ENCODE results near the gene CLRN2.

GRCh38 chr4:17544205-17544604 lies 29.2 kb downstream of the CLRN2 start:
- no peak for TF ChIP-seq CTCF (IDR thresholded peaks at IDR 0.05 in 2 of 3, conservative IDR thresholded peaks at IDR 0.05 in 1 of 3; ENCODE audit: control insufficient read depth in 2 of 3, extremely low read depth in 1 of 3, insufficient read depth in 1 of 3, low read depth in 3 of 3, low read length in 3 of 3)
- no peak for TF ChIP-seq NFXL1 (IDR thresholded peaks at IDR 0.05; ENCODE audit: borderline replicate concordance)
- no peak for TF ChIP-seq KAT2A (conservative IDR thresholded peaks at IDR 0.05; ENCODE audit: control insufficient read depth, low read depth, low read length)
- TF ChIP-seq EP300 (IDR thresholded peaks at IDR 0.05; ENCODE audit: borderline replicate concordance in 1 of 2, control insufficient read depth in 1 of 2, low read depth in 2 of 2, low read length in 2 of 2): no peak
- no peak for TF ChIP-seq MTA2 (IDR thresholded peaks at IDR 0.05; ENCODE audit: low read depth)
- no peak for TF ChIP-seq MXI1 (IDR thresholded peaks at IDR 0.05; ENCODE audit: low read depth, low read length)
- TF ChIP-seq POLR2AphosphoS5 (IDR thresholded peaks at IDR 0.05; ENCODE audit: low read length): no peak
- TF ChIP-seq KDM1A (IDR thresholded peaks at IDR 0.05; ENCODE audit: borderline replicate concordance): no peak

Measured in GM12878 (cell line).